Islet precursor cell (in vitro differentiated cells): ENCODE data around the gene RAI14.

Experiments used
- DNase-seq: peaks from one replicate; pipeline ENCODE4 v3.0.0-alpha.2; 2018

The RAI14 gene

GRCh38 chr5:34866989-34867471 is 210.9 kb downstream of the RAI14 start:
- peak; percentile 83 for DNase-seq

- no peak for DNase-seq
Measured at GRCh38 chr5:34867660-34868059, 211.5 kb downstream of the RAI14 start.

DNA sequence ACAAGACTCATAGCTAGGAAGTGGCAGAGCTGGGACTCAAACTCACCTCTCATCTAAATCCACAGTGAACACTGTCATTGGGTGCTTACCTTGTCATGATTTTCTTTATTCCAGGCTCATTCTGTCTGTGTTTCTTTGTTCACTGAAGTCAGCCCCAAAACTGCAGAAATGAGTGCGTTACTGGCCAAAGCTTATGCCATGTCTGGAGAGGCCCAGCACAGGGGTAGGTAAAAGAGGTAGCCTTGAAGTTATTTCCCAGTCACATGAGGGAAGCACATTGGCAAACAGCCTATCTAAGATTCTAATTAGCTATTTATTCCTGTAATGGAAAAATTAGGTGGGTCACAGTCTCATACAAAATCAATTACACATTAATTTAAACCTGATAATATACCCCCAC is 212.7 kb downstream of the RAI14 start:
- no peak for DNase-seq

- no peak for DNase-seq
Measured at GRCh38 chr5:34869256-34869655, 213.1 kb downstream of the RAI14 start.

DNA sequence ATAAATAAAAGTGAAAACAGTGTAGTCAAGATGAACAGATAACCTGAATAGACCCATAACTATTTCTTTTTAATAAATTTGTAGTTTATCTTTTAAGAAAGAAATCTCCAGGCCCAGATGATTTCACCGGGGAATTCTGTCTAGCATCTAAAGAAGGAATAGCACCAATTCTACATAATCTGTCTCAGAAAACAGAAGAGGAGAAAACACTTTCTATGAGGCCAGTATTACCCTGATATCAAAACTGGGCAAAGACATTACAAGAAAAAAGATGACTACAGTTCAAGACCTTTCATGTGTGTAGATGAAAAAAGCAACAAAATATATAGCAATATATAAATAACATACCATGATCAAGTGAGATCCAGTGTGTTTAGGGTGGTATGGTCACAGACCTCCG is 214.3 kb downstream of the RAI14 start:
- DNase-seq = no peak

DNA sequence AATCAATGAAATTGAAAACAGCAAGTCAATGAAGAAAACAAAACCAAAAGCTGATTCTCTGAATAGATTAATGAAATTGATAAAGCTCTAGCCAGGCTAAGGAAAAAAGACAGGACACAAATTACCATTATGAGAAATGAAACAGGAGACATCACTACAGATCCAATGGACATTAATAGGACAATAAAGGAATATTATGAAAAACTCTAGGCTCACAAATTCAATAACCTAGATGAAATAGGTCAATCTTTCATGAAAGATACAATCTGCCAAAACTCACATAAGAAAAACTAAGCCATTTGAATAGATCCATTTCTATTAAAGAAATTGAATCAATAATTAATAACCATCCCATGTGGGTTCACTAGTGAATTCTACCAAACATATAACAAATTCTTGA is 220.1 kb downstream of the RAI14 start:
- no peak for DNase-seq

DNA sequence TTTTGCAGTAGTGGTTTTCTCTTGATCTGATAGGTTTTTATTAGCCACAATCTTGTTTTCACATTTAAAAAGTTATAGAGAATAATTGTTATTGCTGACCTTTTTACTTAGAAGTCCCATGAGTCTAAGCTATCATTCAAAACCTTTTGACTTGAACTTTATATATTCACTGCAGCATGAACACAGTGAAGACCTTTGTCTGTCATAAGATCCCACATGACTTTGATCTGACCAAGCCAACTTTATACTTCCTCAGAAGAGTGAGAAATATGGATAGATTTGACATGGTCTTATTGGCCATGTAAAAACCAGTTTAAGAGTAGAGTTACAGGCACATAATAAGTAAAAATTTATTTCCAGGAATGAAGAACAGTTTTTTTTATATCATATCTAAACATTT is 225.1 kb downstream of the RAI14 start:
- no peak for DNase-seq
